GM19452 (cell line): ENCODE data around the gene NDUFC2.
"Not testable (repeated sequence)": the region's sequence is repeated elsewhere in the genome, so short reads cannot be mapped to it uniquely, and the experiment has no call there.

Experiments used
- ATAC-seq: cut with Tn5 transposase; IDR thresholded peaks from one replicate; pipeline ENCODE4 v1.9.1; 2021; ENCODE audit not compliant: unreplicated experiment

The NDUFC2 gene

DNA sequence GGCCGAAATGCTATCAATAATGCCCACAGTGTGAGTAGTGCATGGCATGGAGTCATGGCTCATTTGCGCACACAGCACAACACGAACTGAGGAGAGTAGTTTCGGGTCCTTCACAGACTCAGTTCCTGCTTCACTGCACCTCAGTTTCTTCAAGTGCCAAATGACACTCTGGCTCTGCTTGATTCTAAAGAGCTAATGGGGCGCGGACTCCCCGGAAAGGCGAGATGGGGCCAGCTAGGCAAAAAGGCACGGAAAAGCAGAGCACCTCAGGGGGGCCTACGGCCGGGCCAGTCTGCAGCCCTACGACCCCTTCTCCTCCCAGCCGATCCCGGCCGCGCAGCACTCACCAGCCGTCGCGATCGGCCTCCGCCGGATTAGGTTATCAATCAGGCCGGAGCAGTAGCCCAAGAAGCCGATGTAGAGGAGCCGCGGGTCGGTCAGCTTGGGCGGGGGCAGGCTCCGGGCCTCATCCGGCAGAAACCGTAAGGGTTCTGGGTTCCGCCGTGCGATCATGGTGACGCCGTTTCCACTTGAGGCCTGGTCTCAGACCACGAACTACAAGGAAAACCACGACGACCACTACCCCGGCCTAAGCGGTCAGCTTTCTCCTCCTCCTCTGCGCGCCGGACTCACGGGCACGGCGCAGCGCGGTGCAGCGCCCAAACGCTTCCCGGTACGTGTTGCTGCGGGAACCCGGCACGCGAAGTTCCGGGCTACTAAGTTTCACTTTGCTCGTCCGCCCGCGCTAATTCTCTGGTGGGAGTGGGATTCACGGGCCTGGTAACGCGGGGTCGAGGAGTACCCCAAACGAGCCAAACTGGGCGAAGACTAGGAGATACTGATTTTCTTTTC, at the start of gene NDUFC2:
TSS of gene NDUFC2 (minus strand) at position 631 of the 852 bp plus-strand sequence. CDS start at position 513, 118 bp downstream.
- ATAC-seq = peak; percentile 78

DNA sequence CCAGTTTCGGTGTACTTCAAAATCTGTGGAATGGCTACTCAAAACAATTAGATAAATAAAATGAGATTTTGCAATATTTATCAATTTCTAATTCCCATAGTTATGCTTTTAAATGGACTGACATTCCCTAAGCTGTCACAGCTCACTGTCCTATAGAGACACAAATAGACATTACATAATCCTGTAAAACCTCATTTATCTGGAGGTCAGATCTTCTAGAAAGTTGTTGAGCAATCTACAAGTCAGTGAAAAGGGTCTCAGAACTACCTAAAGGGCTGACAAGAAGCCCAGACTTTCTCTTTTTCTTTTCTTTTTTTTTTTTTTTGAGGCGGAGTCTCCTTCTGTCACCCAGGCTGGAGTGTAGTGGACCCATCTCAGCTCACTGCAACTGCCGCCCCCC, 47.7 kb upstream of the NDUFC2 start:
- ATAC-seq = no peak

DNA sequence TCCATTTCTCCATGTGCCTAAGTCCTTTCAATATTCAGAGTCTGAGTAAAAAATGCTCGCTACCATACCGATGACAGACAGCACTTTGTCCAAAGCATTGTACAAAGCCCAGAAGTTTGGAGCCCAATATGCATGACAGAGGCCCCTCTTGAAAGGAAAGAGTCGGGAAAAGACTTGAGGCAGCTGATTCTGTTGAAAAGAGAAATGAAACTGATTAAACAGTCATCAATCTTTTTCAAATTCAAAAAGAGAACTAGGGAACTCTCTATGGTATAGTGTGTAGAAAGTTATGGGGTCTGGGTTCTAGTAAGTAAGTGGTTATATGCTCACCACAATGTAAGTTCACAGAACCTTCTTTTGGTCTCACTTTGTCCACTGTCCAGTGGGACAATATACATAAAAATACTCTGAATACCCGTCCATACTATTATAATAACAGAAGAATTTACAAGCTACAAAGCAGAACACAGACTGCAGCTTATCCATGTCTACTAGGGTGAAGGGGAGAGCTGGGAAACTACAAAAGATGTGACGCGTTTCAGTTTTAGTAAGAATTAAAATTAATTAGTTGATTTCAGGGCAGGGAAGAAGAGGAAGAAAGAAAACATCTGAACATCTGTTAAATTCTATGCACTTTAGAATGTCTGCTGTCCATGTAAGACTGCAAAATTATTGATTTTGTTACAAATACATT, 33.1 kb upstream of the NDUFC2 start:
- ATAC-seq = peak; percentile 67

DNA sequence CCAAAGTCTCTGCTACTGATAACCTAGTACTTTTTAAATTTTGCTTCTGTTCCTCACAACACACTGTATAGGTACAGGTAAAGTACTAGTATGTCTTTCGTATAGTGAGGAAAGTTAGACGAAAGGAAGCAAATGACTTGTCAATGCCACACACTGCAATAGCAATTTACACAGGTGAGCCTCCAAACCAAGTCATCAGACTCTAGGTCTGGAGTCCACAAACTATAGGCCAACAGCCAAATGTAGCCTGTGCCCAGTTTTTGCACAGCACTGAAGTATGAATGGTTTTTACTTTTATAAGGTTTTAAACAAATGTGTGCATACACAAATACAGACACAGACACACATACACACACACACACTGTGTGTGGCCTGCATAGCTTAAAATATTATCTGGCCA, 31.6 kb upstream of the NDUFC2 start:
- ATAC-seq = no peak

DNA sequence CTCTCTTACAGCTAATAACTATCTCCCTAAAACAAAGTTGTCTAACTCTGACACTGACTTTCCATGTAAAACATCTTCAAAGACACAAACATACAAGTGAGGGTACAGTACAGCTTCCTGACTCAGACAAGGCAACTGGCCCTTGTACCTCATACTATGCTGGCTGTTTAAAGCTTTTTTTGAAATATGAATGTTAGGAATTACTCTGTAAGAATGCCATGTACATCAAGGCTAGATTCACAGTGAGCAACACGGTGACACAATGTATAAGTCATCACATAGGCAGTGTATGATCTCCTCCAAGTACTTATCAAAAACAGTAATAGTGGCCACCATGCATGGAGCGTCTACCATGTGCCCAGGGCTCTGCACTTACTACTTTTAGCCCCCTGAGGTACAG, 31.2 kb upstream of the NDUFC2 start:
- ATAC-seq = no peak

DNA sequence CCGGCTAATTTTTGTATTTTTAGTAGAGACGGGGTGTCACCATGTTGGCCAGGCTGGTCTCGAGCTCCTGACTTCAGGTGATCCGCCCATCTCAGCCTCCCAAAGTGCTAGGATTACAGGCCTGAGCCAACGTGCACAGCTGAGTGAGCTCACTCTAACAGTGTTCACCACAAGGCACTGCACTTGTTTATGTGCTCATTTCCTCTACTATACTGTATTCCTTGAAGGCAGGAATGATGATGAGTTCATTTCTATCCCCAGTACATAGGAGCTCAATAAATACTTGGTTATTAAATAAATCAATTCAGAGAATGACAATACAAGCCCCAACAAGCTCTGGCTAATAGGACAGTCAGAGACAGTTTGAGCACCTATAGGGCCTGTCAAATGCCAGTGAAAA, 30.7 kb upstream of the NDUFC2 start:
- ATAC-seq = no peak

DNA sequence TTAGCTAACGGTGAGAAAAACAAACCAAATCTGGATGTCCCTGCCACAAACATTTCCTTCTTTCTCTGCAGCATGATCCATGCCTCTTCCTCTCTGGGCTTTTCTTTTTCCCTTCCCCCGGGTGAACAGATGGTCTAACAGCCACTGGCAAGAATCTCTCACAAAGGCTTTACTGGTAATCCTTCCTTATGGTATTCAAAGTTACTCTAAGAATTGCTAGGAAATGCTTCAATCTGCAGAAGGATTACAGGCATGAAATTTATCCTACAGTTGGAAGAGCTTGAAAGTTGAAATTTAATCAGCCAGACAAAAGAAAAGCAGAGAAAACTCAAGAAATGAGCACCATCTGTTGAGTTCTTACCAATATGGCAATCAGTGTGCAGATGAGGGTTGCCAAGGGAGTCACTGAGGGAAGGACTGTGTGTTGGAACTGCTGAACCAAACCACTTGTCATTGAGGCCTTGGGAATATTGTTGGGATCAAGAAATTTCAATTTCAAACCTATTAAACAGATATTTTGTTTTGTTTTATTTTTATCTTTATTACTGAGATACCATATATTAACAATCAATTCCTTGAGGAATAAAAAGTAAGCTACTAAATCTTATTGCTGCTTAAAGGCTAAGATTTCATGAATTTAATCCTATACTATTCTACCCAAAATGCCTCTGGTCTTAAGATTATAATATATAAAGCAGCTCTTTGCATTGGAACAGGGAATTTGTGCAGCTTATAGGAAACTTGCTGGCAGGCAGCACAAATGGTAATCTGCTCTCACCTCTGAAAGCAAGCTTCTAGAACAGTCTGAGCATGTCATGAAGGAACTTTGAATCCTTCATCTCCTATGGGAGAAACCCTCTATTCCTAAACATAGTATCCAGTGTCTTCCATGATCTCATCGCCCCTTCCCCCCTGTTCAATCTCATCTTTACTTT, 29.7 kb upstream of the NDUFC2 start:
- no peak for ATAC-seq

DNA sequence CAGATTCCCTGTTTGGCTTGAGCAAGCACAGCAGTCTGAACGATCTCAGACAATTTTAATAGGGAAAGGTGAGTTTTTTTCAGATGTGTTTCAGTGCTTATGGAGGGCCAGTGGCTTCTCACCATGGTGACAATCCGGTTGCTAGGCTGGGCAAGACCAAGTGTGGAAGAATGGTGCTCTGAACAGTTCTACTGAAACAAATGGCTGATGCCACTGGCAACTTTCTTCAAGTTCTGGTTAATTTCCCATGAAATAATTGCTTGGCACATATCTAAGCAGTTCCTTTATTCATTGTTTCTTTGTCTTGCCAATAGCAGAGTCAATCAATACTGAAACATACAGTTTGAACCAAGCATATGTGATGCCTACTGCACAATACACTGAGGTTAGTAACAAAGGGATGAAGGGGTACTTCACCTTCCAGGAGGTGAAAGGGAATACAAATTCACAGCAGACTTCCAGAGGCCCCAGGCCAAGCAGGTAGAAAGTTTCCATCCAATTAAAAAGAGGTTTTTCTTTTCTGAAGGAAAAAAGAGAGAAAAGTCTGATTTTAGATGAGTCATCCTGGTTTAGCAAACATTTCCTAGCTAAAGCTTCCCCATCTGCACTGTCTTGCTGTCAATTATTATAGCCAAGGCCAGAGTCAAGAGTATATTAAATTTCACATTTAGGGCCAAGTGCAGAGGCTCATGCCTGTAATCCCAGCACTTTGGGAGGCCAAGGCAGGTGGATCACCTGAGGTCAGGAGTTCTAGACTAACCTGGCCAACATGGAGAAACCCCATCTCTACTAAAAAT, 21.2 kb upstream of the NDUFC2 start:
- no peak for ATAC-seq

DNA sequence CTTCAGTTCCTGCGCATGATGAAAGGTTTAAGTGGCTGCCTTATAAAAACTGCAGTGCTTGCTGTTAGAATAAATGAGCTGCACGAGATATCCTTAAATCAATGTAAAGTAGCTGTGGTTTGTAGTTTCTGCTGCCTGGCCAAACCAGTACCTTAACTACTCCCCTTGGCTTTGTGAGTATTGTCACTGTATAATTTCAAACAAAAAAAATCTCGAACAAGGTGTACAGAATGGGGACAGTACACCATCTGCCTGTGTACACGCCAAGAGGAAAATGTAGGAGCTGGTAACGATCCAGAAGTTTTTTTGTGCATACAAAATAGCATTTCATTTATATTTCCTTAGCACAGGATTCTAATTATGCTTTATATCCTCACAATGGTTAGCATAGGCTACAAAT, 20.6 kb upstream of the NDUFC2 start:
- ATAC-seq = no peak

DNA sequence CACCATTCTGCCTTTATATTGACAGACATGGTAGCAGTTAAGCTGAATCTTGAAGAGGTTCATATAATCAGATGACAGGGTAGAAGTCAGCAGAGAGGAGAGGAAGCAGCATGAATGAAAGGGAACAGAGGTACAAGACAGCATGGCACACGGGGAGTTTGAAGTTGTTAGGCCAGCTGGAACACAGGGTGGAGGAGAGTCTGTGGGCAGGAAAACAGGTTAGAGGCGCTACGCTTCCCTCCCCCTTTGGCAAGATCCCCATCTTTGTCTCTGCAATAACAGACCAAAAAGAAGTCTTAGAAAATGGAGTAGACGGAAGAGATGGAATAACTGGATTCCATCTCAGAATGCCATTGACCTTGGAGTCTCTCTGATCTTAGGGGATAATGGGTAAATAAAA, 20.0 kb upstream of the NDUFC2 start:
- no peak for ATAC-seq

DNA sequence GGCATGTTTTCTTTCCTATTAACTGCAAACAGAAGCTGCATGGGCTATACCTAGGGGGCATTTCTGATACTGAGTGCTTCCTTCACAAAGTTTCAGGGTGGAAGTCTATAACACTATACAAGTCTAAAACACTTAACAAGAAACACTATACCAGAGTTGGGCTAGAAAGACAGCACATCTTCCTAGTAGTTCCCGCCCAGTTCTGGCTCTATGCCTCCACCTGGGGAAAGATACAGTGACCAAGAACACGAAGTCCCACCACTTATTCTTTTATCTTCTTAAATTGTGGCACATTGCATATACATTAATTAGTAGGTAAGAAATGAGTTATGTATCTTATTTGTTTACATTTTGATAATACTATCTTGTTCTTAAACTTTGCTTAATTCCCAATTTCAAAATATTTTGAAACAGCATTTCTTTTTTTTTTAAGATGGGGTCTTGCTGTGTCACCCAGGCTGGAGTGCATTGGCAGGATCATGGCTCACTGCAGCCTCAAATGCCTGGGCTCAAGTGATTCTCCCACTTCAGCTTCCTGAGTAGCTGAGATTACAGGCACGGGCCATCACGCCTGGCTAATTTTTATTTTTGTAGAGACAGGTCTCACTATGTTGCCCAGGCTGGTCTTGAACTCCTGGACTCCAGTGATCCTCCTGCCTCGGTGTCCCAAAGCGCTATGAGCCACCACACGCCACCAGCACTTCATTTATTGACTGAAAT, 18.2 kb upstream of the NDUFC2 start:
- no peak for ATAC-seq

DNA sequence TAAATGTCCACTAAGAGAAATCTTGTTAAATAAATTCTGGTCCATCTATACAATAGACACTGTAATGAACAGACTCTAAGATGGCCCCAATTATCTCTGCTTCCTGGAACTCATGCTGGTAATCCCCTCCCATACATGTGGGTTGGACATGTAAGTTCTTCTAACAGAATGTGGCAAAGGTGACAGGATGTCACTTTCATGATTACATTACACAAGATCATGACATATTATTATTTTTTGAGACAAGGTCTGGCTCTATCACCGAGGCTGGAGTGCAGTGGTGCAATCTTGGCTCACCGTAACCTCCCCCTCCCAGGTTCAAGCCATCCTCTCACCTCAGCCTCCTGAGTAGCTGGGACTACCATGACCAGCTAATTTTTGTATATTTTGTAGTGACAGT, 14.6 kb upstream of the NDUFC2 start:
- ATAC-seq = no peak

DNA sequence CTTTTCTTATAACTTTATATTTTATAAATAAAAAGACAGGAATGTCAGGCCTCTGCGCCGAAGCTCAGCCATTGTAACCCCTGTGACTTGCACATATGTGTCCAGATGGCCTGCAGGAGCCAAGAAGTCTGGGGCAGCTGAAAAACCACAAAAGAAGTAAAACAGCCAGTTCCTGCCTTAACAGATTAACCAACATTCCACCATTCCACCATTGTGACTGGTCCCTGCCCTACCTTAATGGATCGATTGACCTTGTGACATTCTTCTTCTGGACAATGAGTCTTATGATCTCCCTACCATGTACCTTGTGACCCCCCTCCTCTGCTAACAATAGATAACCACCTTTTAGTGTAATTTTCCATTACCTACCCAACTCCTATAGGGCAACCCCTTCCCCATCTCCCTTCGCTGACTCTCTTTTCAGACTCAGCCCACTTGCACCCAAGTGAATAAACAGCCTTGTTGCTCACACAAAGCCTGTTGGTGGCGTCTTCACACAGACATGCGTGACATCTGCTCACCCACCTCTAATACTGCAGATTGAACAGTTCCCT, 6.9 kb upstream of the NDUFC2 start:
- ATAC-seq = not testable (repeated sequence)

DNA sequence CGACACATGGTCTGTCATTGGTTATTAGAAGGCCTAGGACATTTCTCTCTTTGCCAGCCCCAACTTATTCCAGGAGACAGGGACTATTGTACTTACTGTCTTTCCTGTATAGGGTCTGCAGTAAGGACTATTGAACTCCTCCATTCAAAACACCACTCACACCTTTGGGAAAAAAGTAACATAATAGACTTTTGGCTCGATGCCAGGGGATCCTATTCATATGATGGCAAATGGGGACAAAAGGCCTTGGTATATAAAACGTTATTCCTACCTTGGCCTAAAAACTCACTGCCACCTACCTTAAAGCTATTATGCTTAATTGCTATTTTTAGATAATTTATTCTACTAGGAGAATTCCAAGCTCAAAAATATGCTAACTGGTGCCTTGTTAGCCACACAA, 6.3 kb upstream of the NDUFC2 start:
- no peak for ATAC-seq

DNA sequence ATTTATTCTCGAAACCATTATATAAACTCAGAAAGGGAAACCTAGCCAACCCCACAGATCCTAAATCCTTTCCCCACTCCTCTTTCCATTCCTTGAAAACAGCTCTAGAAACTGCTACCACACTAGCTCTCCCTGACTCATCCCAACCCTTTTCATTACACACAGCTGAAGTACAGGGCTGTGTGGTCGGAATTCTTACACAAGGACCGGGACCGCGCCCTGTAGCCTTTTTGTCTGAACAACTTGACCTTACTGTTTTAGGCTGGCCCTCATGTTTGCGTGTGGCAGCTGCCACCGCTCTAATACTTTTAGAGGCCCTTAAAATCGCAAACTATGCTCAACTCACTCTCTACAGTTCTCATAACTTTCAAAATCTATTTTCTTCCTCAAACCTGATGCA, 4.8 kb upstream of the NDUFC2 start:
- ATAC-seq = not testable (repeated sequence)

DNA sequence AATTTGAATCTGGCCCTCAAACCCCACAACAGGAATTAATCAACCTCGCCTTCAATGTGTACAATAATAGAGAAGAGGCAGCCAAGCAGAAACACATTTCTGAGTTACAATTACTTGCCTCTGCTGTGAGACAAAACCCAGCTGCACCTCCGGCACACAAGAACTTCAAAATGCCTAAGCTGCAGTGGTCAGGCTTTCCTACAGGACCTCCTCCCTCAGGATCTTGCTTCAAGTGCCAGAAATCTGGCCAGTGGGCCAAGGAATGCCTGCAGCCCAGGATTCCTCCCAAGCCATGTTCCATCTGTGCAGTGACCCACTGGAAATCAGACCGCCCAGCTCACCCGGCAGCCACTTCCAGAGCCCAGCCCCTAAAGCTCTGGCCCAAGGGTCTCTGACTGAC, 3.4 kb upstream of the NDUFC2 start:
- no peak for ATAC-seq

DNA sequence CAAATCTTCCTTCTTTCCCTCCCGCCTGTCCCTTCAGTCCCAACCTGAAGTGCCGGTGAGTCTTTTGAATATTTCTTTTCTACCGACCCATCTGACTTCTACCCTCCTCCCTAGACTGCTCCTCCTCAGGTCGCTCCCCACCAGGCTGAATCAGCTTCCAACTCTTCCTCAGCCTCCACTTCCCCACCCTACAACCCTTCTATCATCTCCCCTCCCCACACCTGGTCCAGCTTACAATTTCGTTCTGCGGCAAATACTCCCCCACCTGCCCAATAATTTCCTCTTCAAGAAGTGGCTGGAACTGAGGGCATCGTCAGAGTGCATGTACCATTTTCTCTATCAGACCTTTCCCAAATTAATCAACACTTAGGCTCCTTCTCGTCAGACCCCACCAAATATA, 2.5 kb upstream of the NDUFC2 start:
- ATAC-seq = no peak

DNA sequence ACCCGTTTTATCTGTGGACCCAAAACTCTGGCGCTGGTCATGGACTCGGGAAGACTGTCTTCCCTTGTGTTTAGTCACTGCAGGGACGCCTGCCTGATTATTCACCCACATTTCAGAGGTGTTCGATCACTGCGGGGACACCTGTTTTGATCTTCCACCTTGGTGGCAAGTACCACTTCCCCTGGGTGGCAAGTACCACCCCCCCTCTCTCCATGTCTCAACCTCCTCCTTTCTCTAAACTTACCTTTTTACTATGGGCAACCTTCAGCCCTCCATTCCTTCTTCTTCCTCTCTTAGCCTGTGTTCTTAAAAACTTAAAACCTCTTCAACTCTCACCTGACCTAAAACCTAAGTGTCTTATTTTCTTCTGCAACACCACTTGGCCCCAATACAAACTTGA, 1.9 kb upstream of the NDUFC2 start:
- no peak for ATAC-seq

DNA sequence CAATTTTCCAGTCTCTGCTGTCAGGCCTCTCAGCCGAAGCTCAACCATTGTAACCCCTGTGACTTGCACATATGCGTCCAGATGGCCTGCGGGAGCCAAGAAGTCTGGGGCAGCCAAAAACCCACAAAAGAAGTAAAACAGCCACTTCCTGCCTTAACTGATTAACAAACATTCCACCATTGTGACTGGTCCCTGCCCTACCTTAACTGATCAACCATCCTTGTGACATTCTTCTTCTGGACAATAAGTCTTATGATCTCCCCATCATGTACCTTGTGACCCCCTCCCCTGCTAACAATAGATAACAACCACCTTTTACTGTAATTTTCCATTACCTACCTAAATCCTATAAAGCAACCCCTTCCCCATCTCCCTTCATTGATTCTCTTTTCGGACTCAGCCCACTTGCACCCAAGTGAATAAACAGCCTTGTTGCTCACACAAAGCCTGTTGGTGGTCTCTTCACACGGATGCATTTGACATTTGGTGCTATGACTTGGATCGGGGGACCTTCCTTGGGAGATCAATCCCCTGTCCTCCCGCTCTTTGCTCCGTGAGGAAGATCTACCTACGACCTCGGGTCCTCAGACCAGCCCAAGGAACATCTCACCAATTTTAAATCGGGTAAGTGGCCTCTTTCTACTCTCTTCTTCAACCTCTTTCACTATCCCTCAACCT, 1.3 kb upstream of the NDUFC2 start:
- ATAC-seq = no peak
